AG10803 (cell line): ENCODE measurements around the gene MTMR2.

Experiments used
- DNase-seq: peaks from one replicate; pipeline ENCODE4 v3.0.0; 2010; ENCODE audit warnings: low read depth
- H3K4me3 ChIP-seq: 2 replicates; pipeline ENCODE4 v1.5.1; 2011; ENCODE audit warnings: mild to moderate bottlenecking, low read length, control low read depth
- CTCF ChIP-seq: conservative IDR thresholded peaks from 2 replicates; pipeline ENCODE4 v1.5.1; 2011; ENCODE audit warnings: mild to moderate bottlenecking, low read length, control low read depth, inconsistent platforms

MTMR2 gene

GRCh38 chr11:95891423-95892170 is 32.3 kb downstream of the MTMR2 start:
- no peak for DNase-seq
- H3K4me3 ChIP-seq = no peak overlapping the region
- TF ChIP-seq CTCF = no peak

- no peak overlapping the region for H3K4me3 ChIP-seq
- no peak for TF ChIP-seq CTCF
- no peak for DNase-seq
Observed at GRCh38 chr11:95888852-95889251, 35.1 kb downstream of the MTMR2 start.

GRCh38 chr11:95888439-95888838 is 35.5 kb downstream of the MTMR2 start:
- no peak for DNase-seq
- H3K4me3 ChIP-seq = no peak overlapping the region
- no peak for TF ChIP-seq CTCF

- no peak for TF ChIP-seq CTCF
- no peak overlapping the region for H3K4me3 ChIP-seq
- DNase-seq = no peak
Observed at GRCh38 chr11:95886462-95886861, 37.4 kb downstream of the MTMR2 start.

GRCh38 chr11:95884802-95885201 is 39.1 kb downstream of the MTMR2 start:
- no peak overlapping the region for H3K4me3 ChIP-seq
- TF ChIP-seq CTCF = no peak
- no peak for DNase-seq

GRCh38 chr11:95884376-95884775 is 39.5 kb downstream of the MTMR2 start:
- peak; percentile 28 for DNase-seq
- TF ChIP-seq CTCF = no peak
- H3K4me3 ChIP-seq = no peak overlapping the region

- TF ChIP-seq CTCF = no peak
- H3K4me3 ChIP-seq = no peak overlapping the region
- no peak for DNase-seq
Observed at GRCh38 chr11:95883381-95883780, 40.5 kb downstream of the MTMR2 start.
